HG03095 (cell line): ENCODE measurements around the gene AR.
"Not testable (repeated sequence)": the region's sequence is repeated elsewhere in the genome, so short reads cannot be mapped to it uniquely, and the experiment has no call there.

Experiments used
- ATAC-seq: cut with Tn5 transposase; IDR thresholded peaks from one replicate; pipeline ENCODE4 v1.9.1; 2021; ENCODE audit warnings: moderate library complexity; ENCODE audit not compliant: unreplicated experiment

AR gene

DNA sequence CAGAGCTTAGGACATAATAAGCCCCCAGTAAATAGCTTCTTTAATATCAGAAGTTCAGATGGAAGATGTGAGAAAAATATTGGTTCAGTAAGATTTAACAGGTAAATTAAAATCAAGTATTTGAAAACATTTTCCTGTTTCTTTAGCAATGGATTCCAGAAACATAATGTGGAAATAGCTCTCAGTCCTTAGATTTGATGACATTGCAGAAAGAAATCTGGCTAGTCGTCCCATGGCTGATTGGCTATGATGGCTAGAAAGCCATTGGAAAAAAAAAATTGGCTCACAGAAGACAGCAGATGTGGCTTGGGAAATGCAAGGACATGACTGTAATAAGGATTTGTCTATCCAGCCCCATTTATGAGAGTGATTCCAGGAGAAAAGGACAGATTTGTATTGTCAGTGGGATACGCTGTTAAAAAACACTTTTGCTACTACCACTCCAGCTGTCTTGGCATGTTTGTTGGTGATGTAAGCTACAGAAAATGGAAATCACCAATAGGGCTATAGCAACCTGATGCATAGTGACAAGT is 78.3 kb downstream of the AR start:
- ATAC-seq: no peak

DNA sequence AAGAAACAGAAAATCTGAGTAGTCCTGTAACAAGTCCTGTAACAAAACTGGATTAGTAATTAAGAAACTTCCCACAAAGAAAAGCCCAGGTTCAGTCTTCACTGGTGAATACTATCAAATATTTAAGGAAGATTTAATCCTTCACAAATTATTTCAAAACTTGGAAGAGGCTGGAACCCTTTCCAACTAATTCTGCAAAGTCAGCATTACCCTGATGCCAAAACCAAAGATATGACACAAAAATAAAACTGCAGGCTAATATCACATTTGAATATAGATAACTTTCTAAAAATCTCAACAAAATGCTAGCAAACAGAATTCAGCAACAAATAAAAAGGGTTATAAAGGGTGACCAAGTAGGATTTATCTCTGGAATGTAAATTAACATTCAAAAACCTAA is 80.5 kb downstream of the AR start:
- ATAC-seq: no peak

DNA sequence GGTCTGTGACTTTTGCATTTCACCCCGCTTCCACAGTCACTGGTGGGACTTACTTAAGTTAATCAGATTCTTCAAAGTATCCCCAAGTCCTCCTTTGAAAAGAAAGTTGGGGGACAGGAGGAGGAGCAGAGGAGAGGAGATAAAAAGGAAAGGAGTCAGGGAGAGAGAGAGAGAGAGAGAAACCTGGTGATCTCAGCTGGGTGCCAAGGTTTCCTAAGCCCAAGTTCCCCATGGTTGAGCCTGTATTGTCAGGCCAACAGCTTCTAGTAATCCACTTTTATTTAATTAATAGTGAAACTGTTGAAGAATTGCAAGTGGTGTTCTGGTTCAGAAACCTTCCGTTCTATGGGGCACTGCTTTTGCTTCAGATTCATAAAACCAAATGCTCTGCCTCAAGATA is 91.6 kb downstream of the AR start:
- no peak for ATAC-seq

DNA sequence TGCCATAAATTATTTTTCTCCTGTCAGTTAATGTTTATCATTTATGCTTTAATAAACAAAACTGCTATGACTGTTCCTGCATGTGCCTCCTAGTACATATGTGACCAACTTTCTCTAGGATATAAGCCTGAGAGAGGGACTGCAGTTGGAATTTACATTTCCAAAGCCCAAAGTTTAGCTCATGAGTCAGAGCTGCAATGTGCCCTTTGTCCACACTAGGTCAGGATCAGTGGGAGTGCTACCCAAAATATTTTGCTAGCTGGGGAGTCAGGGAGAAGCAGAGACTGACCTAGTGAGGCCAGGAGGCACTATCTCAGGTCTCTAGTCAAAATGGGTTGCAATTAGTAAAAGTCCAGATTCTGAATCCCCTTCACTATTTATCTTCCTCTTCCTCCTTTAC is 92.7 kb downstream of the AR start:
- ATAC-seq: no peak

DNA sequence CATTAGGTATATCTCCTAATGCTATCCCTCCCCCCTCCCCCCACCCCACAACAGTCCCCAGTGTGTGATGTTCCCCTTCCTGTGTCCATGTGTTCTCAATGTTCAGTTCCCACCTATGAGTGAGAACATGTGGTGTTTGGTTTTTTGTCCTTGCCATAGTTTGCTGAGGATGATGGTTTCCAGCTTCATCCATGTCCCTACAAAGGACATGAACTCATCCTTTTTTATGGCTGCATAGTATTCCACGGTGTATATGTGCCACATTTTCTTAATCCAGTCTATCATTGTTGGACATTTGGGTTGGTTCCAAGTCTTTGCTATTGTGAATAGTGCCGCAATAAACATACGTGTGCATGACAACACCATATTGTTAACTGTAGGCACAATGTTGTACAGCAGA is 93.5 kb downstream of the AR start:
- not testable (repeated sequence) for ATAC-seq

DNA sequence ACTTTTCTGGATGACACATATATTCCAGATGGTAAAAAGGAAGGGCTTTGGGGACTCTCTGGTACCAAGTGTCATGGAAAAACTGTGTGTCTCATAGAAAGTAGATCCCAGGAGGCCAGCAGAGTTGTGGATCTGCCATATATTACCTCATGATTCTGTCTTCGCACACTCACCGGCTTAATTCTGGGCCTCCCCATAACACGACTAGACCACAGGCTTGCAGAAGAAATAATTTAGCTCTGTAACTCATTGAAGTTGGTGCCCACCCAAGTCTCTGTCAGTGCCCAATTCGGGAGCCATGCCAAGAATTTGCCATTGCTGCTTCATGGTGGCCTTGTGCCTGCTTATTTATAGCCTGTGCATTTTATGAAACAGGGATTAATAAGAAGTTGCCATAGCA is 104.5 kb downstream of the AR start:
- no peak for ATAC-seq

DNA sequence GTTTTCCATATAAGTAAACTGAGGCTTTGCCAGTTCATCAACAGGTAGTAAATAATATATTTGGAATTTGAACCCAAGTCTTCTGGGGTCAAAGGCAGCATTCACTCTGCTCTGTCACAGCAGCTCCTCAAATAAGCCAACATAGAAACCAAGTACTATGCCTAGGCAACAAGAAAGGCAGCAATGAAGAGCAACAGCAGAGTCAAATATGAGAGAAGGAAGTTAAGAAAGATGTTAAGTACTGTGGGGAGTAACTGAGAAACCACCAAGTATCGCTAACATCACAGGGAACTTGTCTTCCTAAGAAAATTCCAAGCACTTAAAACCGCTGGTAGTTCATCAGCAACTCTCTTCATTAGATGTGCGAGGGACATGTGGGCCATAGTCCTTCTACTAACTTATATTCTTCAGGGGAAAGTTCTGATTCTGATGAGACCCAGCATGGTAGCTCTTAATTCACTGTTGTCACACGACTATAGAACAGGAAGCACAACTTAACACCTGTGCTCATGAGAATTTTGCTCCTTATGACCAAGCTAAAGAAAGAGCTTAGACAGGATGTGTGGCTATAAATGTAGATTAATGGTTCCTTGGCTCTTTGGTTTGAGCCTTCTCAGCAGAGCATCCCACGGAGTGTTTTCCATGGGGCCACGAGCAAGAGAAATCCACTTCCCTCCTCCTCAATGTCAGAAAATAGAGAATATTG is 107.8 kb downstream of the AR start:
- ATAC-seq: no peak

DNA sequence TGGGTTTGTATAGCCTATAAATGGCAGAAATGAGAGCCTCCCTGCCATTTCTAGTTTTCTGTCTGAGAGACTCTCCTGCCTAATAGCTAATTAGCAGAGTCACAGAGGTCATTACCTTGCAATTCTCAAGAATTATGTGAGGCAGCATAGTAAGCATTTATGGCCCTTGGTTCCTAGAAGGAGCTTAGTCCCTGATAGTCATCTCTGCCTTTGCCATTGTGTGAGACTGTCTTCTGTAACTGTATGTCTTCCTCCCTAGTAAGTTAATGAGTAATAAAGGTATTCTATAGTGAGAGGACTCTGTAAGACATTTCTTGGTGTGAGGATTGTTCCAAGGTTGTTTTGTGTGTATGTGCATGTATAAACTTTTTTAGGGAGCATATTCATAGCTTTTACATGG is 108.7 kb downstream of the AR start:
- ATAC-seq: no peak

DNA sequence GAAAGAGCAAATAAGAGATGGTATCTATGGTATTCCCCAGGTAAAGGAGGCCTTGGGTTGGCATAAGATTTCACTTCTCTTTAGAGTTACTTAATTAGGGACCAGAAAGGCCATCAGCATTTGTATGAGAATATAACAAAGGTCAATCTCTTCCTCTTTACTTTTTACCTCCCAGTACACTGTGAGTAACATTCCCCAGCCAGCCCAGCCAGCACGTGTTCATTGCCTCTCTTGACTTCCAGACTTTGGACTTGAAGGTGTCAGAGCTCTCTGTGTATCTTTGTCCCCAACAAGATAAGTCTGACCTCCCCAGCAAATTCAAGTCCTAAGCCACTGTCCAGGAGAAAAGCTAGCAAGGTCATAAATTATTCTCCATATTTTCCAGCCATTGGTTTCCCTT is 110.5 kb downstream of the AR start:
- no peak for ATAC-seq

DNA sequence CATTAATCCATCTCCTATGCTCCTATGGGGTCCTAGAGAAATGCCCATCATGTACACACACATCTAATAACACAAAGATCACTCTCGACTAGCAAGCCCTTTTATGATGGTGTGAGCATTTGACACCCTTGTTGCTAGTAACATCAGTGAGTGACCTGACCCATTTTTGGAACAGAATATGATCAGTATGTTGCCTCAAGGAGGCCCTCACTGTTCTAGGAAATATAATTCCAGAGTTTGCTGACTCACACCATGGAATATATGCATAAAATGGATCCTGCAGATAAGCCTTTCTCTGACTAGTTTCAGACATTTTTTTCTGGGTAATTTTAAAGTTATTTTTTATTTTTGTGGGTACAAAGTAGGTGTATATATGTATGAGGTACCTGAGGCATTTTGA is 121.8 kb downstream of the AR start:
- no peak for ATAC-seq

DNA sequence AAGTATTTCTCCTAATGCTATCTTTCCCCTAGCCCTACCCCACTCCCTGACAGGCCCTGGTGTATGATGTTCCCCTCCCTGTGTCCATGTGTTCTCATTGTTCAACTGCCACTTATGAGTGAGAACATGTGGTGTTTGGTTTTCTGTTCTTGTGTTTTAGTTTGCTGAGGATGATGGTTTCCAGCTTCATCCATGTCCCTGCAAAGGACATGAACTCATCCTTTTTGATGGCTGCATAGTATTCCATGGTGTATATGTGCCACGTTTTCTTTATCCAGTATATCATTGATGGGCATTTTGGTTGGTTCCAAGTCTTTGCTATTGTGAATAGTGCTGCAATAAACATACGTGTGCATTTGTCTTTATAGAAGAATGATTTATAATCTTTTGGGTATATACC is 126.9 kb downstream of the AR start:
- not testable (repeated sequence) for ATAC-seq

DNA sequence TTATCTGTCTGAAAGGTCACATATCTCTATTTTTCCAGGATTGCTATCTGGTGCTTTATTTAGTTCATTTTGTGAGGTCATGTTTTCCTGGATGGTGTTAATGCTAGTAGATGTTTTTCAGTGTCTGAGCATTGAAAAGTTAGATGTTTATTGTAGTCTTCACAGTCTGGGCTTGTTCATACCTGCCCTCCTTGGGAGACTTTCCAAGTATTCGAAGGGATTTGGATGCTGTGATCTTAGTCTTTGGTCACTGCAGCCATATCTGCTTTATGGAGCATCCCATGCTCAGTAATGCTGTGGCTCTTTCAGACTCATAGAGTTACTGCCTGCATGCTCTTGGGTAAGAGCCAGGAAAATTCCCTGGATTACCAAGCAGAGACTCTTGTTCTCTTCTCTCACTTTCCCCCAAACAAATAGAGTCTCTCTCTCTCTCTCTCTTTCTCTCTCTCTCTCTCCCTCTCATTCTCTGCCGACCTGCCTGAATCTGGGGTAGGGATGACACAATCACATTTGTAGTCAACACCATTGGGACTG is 130.0 kb downstream of the AR start:
- no peak for ATAC-seq

DNA sequence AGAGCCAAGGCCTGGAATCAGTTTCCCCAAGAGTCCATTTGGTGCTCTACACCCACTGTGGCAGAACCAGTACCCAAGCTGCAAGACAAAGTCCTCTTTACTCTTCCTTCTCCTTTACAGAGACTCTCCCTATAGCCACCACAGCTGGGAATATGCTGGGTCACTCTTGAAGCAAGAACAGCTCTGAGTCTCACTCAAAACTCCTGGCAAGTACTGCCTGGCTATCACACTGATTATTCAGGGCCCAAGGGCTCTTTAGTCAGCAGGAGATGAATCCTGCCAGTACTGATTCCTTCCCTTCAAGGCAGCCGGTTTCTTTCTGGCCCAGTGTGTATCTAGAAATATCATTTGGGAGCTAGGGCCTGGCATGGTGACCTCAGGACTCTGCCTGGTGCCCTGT is 130.9 kb downstream of the AR start:
- no peak for ATAC-seq

DNA sequence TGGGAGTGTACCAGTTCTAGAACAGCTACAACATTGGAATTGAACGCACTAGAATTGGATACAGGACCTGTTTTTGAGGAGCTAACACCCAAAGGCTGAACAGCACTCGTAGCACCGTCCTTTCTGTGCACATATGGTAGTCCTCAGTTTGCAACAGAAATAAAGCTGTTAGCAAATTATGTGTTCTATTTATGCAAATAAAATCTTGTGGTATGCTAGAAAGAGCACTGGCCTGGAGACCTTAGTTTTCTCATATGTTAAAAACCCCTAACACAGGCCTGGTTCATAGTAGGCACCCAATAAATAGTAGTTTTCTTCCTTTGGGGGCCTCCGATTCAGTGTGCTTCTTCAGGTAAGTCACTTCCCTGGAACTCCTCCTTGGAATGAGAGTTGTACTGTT is 140.3 kb downstream of the AR start:
- ATAC-seq: no peak

DNA sequence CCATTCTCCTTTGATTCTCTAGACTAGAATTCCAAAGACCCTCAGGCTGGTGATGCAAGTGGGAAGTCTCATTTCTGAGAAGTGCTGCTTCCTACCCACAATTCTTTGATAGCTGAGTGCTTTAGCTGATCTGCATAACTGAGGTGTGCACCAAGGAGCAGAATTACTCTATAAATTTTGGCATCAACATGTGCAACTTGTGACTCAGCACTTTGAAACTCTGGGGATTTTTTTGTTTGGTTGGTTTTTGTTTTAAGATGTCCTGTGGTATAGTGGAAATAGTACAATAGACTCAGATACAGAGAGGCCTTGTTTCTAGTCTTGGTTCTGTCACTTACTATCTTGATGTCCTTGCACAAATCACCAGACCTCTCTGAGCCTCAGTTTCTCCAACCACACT is 148.4 kb downstream of the AR start:
- no peak for ATAC-seq

DNA sequence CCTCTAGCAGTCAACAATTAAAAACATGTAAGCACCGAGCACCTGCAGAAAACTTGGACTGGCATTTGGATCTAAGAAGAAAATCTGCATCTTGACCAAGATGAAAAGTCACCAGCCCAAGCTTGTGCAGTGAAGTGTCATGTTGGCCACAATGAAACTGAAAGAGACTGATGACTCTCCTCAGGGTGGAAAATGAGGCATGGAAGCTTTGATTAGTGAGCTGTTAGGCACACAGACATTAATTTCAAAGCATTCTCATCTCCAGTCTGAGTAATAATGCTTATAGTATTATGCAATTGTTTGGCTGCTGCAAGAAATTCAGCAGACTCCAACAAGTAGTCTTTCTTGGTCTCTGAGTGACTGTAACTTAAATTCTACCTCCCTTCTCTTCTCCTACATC is 150.1 kb downstream of the AR start:
- no peak for ATAC-seq

DNA sequence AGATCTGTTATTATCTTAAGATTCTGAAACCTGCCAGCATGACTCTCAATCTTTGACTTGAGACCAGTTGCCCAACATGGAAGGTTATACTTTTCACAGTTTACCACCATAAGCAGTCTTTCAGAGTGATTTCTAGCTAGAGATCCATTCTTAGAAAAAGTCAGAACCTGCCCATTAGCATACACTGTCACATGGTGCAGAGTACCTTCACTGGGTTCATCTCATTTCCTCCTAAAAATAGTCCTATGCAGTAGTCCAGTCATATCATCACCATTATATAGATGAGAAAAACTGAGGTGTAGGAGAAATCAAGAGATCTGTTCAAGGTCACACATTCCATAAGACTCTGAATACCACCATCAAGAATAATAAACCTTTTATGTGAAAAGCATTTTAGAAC is 153.6 kb downstream of the AR start:
- ATAC-seq: no peak

DNA sequence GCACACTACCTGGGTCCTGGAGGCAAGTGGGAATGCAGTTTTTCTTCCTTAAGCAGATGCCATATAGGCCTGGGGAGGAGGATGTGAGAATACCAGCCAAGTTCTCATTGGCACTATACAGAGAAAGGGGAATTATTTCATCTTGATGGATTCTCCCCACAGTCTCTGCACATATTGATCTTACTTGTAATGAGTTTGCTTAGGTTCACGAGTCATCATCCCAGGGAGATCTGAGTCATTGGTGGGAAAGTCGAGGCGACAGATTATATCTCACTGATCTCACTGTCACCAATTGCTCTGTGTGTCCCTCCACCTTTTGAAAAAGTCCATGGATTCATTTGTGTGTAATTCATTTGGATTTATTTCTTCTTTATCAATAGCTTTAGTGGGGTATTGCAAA is 156.8 kb downstream of the AR start:
- no peak for ATAC-seq

DNA sequence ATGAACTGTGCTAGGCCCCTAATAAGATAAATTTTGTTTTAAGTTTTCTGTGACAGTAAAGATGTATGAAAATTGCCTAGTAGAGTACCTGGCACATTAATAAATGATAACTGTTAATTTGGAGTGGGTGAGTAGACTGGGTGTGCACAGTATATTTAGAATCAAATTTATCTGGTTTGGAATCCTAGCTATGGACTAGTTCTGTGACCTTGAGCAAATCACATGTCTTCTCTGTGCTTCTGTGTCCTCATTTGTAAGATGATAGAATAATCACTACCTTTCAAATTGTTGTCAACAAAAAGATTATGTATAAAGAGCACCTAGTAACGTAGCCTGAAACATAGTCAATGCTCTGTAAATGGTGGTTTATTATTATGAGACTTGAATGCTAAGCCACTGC is 170.2 kb downstream of the AR start:
- no peak for ATAC-seq

DNA sequence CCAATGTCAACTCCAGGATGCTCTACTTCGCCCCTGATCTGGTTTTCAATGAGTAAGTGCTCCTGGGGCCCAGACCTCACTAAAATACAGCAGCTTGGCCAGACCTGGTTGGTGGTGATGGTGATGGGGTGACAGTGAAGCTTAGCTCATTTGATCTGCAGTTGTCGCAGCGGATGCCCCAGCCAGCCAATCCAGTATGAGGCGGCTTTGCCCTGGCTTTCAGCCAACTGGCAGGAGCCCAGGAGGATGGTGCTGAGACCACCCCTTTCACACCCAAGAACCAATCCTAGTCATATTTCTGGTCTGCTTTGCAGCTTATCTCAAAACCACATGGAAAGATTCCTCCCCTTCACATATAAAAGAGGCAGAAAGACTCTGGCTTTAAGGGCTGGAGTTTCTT is 173.8 kb downstream of the AR start:
- ATAC-seq: no peak

DNA sequence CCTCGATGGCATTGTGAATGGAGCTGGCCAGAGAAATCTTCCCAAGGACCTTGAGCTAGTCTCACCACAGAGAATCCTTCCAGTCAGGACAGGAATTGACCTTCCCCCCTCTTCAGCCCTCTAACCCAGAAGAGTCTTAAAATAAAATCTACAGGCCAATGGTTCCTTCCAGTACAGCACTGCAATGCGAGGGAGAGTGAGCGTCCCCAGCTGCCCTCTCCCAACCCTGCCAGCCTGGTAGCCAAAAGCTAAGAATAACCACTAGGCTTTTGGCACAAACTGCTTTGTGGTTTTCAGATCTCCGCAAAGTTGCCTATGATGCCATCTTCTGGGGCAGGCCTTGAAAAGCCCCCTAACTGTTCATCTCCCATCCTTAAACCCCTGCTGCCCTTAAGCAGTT is 175.1 kb downstream of the AR start:
- no peak for ATAC-seq

DNA sequence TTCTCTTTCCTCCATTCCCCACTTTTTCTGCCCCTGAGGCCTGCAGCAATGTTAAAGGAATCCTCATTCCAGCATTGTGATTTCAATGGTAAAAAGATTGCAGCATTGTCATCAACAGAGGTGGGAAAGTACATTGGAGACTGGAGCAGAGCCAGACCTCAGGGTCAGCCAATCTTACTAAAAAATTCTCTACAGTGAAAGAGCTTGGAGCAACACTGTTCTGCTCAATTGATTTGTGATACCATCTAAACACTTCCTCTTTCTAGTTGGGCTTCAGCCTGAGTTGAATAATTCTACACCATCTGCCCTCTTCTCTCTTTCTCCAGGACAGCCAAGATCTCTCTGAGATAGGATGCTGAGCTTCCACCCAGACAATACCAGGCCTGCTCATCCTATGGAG is 176.5 kb downstream of the AR start:
- ATAC-seq: no peak

DNA sequence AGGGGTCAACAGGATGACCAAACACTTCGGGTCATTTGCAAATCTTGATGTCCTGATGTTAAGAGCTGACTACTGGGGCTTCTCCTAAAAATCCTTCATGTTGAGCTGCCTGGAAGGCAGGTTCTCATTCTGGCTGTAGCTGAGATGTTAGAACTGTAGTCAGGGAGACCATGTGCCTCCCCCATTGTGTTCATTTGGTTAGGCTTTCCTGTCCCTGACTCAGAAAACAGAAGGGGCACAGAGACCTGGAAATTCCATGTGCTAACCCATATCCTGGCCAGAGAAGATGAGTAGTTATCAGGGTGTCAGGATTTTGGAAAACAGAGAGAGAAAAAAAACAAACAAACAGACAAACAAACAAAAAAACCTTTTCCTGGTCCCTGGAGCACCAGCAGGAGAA is 177.5 kb downstream of the AR start:
- no peak for ATAC-seq
